Hematopoietic multipotent progenitor cell treated with erythropoietin and hydrocortisone succinate and interleukin-3 and kit ligand, for 6 days (in vitro differentiated cells): ENCODE measurements around the gene MANEA.
"Not testable (repeated sequence)": the region's sequence is repeated elsewhere in the genome, so short reads cannot be mapped to it uniquely, and the experiment has no call there.

Experiments used
- DNase-seq: peaks from one replicate; pipeline ENCODE4 v3.0.0-alpha.2; 2015

Gene MANEA, protein sequence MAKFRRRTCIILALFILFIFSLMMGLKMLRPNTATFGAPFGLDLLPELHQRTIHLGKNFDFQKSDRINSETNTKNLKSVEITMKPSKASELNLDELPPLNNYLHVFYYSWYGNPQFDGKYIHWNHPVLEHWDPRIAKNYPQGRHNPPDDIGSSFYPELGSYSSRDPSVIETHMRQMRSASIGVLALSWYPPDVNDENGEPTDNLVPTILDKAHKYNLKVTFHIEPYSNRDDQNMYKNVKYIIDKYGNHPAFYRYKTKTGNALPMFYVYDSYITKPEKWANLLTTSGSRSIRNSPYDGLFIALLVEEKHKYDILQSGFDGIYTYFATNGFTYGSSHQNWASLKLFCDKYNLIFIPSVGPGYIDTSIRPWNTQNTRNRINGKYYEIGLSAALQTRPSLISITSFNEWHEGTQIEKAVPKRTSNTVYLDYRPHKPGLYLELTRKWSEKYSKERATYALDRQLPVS

DNA sequence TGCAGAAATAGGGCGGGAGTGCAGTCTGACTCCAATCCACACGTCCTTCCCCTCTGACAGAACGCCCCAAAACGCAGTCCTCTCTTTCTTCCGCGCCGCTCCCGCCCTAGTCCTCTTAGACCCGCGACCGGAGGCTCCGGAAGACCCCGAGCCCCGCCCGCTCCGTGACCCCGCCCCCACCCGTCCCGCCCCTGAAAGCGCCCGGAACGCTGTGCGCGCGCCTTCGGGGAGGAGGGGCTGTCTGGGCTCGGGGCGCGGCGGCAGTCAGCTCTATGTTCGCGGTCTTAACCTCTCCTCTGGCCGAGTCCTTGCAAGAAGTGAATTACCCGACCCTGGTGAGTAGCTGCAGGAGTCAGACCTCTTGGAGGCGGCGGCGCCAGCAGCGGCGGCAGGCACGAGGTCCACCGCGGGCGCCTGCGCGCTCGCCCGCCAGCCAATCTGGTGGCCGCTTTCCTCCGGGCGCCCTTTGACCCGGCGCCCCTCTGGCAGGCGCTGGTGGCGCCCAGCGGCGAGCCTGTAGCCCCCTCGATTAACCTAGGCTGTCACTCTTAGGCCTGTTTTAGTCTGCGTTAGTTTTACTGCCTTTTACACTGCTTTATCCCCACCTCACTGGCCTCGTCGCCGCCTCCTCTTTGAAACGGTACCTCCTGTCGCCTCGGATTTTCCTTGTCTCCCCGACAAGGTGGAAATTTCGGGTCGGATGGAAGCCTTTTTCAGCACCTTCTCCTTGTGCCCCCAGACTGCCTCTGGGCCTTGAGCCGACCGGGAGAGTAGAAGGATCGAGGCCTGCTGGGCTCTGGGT lies at the start of gene MANEA:
Gene MANEA, plus strand, starts transcription at position 232 of the 802 bp plus-strand sequence. CDS start 8,905 bp downstream, outside the sequence.
- DNase-seq: peak; percentile 94

DNA sequence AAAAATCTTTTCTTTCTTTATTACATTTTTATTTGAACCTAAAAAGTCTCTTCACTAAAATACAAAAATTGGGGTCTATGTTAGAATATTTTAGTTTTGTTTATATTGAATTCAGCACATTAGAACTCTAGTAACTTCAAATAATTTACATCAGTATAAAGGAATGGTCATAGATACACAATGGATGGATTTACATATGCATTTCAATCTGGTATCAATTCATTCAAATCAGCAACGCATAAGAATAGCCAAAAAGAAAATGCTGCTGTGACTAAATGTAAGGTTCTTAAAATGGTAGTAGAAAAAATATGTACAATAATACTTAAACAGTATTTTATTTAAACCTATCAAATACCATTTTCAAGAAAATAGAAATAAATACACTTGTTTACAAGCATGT lies 47.6 kb upstream of the MANEA start:
- no peak for DNase-seq

DNA sequence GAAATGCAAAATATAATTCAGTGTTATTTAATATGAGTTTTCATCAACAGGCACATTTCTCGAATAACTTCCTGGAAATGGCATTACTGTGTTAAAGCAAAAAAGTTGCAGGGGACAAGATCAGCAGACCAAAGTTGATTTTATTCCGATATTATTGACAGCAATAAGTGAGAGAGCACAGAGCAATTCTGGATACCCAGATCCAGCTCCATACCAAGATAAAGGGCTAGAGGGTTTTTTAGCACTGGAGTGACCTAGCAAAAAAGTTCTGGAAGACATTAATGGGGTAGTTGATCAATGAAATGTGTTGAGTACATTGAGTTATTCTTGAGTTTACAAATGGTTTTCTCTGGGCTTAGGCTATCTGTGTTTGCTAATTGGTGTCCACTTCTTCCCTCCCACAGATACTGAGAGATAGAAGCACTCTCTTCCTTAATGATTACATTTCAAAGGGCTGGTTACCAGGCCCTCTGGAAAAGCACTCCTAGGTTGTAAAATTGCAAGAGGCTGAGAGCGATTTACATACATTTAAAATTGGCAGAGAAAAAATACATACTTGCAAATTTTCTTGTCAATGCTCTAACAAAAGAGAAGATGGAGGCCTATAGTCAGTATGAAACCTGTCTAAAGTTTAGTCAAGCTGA lies 47.0 kb upstream of the MANEA start:
- DNase-seq: no peak

DNA sequence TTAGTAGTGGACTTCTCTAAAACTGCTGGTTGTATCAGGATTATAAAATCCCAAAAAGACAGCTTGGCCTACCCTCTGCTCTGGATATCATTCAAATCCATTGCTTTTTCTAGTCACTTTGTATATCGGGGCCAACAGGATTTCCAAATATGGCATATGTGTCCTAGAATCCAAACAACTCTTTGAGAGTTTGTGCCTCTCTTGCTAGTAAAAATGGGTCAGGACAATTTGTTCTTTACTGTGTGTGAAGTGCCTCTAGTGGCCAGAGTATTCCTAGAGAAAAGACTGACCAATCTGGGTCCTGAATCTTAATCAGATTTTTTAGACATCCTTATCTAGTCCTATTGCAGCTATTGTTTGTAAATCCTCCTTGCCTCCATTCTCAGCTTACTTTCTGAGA lies 33.5 kb upstream of the MANEA start:
- no peak for DNase-seq

DNA sequence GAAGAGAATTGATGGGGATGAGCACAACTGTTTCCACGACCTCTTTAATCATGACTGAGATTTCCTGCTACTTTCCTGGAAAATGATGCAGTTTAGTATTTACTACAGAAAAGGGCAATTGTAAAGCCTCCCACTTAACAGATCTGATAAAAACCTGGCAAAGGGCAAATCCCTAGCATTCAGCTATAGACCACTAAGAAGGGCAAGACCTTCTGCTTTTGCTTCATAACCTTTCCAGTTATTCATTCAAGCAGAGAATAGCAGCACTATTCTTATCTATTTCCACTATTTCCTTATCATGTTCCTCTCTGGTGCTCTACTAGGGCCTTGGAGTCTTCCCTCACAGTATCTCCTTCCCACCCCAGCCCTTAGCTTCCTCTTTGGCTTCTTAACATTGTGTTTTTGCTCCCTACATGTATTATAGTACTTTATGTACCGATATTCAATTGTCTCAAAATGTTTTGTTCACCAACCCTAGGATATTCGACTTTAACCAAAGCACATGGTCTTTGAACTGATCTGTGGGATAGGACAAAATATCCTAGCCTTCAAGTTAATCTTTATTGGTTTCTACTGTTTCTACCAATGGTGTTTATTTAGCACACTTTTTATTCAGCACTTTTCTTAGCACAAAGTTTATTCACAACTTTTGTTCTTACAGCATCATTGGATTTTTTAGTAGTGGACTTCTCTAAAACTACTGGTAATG lies 32.7 kb upstream of the MANEA start:
- no peak for DNase-seq

DNA sequence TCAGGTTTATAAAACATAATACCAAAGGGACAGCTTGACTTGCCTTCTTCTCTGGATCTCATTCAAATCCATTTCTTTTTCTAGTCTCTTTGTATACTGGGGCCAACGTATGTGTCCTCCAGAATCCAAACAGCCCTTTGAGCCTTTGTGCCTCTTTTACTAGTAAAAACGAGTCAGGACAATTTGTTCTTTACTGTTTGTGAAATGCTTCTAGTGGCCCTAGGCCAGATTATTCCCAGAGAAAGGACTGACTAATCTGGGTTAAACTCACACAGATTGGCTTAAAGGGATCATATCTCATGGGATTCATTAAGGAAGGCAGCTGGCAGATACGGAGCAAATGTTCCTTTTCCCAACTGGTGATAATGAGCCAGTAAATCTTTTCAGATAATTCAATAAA lies 32.1 kb upstream of the MANEA start:
- no peak for DNase-seq

DNA sequence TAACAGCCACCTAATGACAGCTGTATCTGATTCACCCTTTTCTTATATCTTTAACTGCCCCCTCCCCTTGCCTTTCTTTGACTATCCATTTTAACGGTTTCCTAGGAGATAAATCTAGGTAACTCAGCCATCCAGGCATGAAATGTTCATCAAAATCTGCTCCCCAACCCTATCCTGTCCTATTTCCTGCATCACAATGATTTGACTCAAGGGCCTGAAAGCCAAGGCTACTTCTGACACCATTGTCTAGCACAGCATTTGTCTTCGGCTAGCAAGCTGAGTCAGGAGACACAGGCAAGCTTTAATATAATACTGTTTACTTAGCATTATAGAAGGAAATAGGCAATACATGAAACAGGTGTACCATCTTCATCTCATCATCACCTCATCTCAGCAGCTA lies 31.6 kb upstream of the MANEA start:
- DNase-seq: no peak

DNA sequence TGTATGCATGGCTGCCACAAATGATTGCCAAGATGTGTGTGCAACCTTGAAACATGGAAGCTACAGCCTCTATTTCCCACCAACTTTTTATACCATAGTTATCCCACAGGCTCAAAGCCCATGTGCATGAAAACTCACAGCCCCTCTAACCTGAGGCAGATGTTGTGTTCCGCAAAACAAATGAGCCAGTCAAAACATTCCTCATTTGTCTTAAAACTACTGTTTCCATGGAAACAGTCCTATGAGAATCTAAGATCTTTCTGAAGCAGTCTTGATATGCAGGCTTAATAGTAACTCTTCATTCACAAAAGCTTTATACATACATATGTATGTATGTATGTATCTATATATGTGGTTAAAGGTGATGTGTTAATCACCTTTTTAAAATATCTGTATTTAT lies 31.2 kb upstream of the MANEA start:
- no peak for DNase-seq

DNA sequence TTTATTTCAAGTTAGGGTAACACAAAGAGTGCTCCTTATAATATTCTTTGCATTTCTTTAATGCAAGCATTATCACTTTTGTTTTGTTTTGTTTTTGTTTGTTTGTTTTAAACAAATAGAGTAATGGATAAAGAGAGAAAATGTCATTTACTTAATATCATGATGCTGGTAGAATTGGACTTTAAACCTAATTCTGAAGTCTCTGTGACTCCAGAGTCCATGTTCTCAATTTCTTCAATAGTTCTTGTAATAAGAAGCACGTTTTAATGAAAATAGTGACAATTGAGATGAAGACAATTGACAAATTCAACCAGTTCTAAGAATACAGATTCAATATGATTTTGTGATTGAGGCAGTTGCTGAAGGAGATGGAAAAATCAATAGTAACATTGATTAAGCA lies 30.3 kb upstream of the MANEA start:
- DNase-seq: no peak

DNA sequence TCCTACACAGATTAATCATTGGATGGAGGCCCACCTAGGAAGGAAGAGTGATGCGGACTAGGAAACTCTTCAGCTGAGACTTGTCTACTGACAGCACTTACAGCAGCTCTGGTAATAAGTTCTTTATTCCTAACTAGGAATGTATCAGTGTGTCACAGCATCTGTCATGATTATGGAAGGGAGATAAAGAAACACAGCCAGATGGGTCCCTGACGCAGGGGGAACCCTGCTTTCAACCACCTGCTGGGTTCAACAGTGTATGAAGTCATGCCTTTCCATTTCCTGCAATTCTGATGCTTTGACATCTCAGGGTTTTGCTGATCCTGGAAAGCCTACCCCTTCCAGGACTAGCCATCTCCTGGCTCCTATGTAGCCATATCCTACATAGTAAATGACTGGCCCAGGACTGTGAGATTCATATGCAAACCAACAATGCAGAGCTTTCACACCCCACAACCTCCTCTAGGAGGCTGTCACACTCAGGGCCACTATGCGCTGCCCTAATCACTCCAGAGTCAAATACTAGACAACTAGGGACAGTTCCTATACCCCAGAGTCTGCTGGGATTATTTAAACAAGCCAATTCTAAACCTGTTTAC lies 29.0 kb upstream of the MANEA start:
- DNase-seq: no peak

DNA sequence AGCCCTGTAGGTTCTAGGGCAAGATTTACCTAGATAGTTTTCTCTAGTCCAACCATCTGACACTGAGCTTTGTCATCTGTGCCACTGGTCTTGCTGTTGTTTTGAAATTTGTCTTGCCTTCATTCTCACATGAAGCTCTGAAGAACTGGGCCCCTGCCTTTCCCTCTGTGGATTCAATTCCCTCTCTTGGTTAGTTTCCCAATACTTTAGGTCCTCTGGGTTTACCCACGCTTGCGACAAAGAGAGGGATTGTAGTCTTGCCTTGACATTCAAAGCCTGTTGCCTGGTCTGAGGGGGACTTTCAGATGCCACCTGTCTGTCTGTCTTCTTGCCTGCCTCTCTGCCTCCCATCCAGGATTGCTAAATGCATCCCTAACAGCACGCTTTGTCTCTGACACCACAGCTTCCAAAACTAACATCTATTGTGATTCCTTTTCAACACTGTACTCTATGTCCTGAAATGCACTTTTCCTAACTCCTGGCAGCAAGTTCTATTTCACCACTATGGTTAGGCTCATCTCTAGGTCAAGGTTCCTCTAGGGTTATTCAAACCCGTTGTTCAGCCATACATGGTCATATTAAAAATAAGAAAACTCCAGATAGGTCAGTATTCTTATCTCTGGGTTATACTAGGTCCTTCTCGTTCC lies 25.5 kb upstream of the MANEA start:
- DNase-seq: no peak

DNA sequence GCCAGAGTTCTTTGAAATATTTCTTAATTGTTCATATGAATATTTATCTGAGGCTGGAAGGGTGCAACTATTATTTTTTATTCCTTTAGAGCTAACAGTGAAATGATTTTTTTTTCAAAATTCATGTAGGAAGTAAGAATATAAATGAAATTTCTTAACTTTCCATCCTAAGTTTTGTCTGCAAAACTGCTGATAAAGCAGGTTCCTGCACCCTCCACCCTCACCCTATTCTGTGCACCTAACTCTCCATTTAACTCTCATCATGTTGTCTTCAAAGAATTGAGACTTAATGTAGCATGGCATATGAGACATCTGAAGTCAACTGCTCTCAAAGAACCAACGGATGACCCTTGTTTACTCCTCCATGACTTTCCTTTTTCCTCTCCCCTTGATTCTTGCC lies 23.5 kb upstream of the MANEA start:
- DNase-seq: no peak

DNA sequence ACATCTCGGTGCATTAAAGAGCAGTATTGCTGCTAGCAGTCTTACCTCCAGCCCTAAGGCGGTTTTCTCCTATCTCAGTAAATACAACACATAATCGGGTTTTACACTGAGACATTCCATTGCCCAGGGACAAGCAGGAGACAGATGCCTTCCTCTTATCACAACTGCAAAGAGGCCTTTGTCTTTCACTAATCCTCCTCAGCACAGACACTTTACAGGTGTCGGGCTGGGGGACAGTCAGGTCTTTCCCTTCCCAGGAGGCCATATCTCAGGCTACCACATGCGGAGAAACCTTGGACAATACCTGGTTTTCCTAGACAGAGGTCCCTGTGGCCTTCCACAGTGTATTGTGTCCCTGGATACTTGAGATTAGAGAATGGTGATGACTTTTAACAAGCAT lies 16.4 kb upstream of the MANEA start:
- DNase-seq: not testable (repeated sequence)

DNA sequence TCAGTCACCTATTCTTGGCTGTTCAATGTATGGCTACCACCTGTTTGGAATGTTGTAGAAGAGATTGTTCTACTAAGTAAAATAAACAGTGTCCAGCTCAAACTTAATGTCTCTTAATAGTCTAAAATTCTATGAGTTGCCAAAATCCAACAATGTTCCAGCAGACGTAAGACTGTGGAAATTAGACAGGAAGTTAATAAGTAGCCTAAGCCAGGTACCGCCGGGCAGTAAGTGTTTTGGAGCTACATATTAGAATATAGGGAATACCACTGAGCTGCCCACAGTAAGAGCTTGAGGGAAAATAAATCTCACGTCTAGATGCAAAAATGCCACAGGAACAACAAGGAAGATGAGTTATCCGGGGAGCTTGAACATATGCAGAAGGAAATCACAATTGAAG lies 7.8 kb upstream of the MANEA start:
- no peak for DNase-seq

DNA sequence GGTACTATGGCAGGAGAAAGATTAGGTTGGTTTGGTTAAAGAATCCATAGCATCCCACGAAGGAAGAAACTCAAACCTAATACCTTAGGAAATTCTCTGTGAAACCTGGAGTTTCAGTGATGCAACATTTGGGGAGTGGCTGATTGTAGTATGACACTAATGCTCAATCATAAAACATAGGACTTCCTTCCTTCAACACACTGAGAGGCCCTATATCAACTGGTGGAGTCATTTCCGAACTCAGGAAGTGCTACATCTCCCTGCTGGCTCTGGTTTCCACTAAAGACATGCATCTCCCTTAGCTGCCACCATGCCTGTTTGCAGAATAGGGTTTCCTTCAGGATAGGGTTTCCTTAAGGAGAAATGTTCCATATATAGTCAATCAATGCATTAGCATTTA lies 5.2 kb upstream of the MANEA start:
- no peak for DNase-seq

DNA sequence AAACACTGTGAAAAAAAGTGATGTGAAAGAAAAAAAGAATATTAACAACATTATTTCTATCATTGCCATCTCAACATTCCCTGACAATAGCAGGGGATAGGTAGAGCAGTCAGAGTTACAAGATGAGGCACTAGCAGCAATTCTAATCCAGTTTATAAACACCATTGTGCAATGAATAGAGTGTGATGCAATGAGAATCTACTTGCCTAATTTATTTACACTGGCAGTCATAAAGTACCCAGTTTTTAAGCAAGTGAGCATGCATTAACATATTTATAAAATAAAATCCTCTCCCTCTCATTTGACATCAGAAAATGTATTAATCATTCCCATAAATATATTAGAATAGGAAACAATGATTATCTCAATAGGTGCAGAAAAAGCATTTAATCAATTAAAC lies 2.5 kb upstream of the MANEA start:
- DNase-seq: peak; percentile 48

DNA sequence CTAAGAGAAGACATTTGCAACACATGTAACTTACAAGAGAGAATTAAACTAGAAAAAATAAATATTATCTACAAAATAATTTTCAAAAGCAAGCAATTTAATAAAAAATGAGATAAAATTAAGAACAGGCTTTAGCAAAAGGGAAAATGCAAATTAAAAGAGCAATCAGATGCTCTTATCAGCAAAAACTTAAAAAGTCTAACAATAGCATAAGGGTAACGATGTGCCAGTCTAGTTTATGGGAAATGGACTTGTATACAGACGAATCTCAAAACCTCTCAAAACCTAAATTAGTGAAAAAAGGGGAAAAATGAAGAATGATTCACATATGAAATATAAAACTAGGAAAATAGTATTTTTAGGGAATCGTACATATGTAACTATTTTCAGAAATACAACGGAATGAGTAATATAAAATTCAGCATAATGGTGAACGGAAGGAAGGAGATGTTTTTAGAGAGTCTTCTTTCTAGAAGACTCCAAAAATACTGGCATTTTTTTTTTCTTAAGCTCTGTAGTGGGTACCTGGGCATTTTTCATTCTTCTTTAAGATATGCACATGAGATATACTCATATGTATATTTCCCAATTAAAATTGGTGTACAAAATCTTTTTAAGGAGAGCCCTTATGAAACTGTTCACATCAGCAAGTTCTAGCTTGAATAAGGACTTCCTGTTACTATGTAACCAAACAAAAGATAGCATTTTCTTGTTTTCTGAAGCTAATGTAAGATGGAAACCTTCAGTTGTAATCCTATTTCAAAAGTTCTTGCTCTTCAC lies 927 bp upstream of the MANEA start:
- peak; percentile 52 for DNase-seq

DNA sequence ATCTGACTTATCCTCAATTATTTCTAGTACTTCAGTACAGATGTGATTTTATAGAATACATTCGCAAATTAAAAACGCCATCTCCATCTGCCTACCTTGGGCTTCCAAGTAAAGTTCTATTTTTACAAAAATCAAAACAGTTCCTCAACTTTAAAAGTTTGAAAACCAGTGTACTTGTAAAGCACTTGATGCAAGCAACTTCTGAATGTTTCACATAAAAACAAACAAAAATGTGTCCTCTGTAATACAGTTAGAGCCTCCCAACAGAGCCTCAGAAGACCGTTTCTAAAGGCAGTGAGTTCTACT lies 384 bp upstream of the MANEA start:
- DNase-seq: no peak

DNA sequence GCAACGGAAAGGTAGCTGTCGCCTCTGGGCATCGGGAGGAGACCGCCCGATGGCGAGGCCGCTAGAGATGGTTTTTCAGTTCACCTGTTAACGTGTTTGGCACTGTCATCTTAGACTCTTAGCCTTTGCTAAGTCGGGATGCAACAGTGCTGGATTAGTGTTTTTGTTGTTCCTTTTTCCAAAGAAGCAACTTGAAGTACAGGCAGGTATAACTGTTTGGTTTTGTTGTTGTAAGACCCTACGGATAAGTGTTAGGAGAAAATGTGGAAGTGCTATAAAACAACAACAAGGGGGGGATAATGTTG lies 723 bp downstream of the MANEA start:
- DNase-seq: peak; percentile 48

DNA sequence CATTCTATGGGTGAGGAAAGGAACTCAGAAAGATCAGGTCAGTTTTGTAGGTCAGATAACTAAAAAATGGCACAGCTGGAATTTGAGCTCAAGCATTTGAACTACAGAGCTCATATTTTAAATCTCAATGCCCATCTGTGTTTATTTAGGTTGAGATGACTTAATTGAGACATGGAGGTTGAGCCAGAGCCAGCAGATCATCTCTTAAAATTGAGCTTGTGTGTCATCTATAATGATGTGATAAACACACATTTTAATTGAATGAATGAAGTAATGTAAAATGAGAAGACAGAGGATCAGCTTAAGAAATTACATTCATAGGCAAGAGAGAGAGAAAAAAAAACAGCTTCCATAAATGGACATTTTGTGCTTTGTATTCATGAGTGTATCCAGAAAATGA lies 3.7 kb downstream of the MANEA start:
- DNase-seq: no peak

DNA sequence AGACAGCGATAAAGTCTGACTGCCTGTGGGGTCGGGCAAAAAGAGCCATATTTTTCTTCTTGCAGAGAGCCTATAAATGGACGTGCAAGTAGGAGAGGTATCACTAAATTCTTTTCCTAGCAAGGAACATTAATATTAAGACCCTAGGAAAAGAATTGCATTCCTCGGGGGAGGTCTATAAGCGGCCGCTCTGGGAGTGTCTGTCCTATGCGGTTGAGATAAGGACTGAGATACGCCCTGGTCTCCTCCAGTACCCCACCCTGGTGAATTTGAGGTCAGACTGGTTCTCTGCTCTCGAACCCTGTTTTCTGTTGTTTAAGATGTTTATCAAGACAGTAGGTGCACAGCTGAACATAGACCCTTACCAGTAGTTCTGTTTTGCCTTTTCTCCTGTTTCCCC lies 6.9 kb downstream of the MANEA start:
- not testable (repeated sequence) for DNase-seq

DNA sequence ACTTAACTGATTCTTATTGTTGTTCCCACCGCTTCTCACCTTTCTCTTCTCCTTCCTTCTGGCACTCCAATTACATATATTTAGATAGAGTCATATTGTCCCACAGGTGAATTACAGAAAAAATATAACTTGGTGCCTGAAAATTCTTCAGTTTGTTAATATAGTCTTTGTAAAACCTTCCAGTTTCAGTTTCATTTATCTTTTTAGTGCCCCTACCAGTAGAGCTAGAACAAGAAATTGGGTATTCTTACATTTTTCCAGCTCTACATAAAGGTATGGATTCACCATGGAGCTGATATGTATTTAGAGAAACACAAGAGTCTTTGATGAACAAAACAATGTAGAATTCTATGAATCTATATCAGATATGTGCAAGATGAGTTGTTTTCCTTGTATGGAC lies 10.7 kb downstream of the MANEA start:
- DNase-seq: no peak
